GM12878 (cell line): Measurements from ENCODE around the gene HINFP. TPM values are rescaled to one million over a fixed set of nuclear protein-coding genes. Genes with fewer than 3 reads are reported as not detected.

Experiments
- ATAC-seq: fragments of 200-7000 bp; cut with Tn5 transposase; 3 replicates; pipeline ENCODE4 v1.9.1; 2020; ENCODE audit warnings: mild to moderate bottlenecking, moderate library complexity
- BruUV-seq: library from RNA; stranded (reverse); fragments of 400-500 nt; replicated peaks from 2 replicates; lab custom pipeline; 2021; lab: Mats Ljungman, UMichigan
- CTCF ChIA-PET: fragments of 300-600 bp; sonication (Branson Sonifier 250); formaldehyde crosslinking; extraction: SDS; loops from one replicate; lab custom pipeline; 2021; ENCODE audit warnings: inconsistent platforms; lab: Yijun Ruan, JAX
- POLR2A ChIA-PET: fragments of 350-600 bp; formaldehyde crosslinking; extraction: SDS; loops from one replicate; lab custom pipeline; 2021; ENCODE audit warnings: inconsistent platforms; lab: Charles Lee
- RAD21 ChIA-PET: fragments of 300-600 bp; sonication (Branson Sonifier 250); formaldehyde crosslinking; loops from one replicate; lab custom pipeline; 2023; ENCODE audit warnings: antibody characterized with exemption; ENCODE audit not compliant: unreplicated experiment; lab: Charles Lee
- SMC1A ChIA-PET: fragments of 300-600 bp; sonication (Branson Sonifier 250); formaldehyde crosslinking; loops from one replicate; lab custom pipeline; 2023; ENCODE audit not compliant: unreplicated experiment, uncharacterized antibody; lab: Charles Lee
- DNase-seq: peaks from one replicate; pipeline ENCODE4 v3.0.0-alpha.2; 2011; ENCODE audit warnings: low read depth, low spot score
- FAIRE-seq: peaks from 3 replicates; lab custom pipeline; 2011; peaks lifted over from hg19 to GRCh38; lab: Jason Lieb, UNC
- H2AFZ ChIP-seq: 2 replicates; pipeline ENCODE4 v1.6.0; 2011; ENCODE audit warnings: low read depth, low read length, control low read depth; ENCODE audit not compliant: control insufficient read depth
- H3K27ac ChIP-seq: 2 replicates; pipeline ENCODE4 v1.5.1; 2011; ENCODE audit warnings: control low read depth; ENCODE audit not compliant: control insufficient read depth, insufficient read depth
- H3K27me3 ChIP-seq, 2 experiments: replicated peaks in 1 of 2; 2 replicates each; pipeline versions ENCODE4 v1.6.0 to v1.6.1; 2011; ENCODE audit warnings: low read length in 1 of 2; ENCODE audit not compliant: control insufficient read depth in 2 of 2, insufficient read depth in 2 of 2
- H3K36me3 ChIP-seq, 2 experiments: 2 replicates each; pipeline ENCODE4 v1.5.1; 2011; ENCODE audit warnings: low read length in 1 of 2; ENCODE audit not compliant: control insufficient read depth in 2 of 2, insufficient read depth in 2 of 2
- H3K4me1 ChIP-seq: 2 replicates; pipeline ENCODE4 v1.6.1; 2011; ENCODE audit warnings: mild to moderate bottlenecking, low read length, moderate library complexity, mixed read lengths; ENCODE audit not compliant: control insufficient read depth, insufficient read depth
- H3K4me2 ChIP-seq: 2 replicates; pipeline ENCODE4 v1.6.0; 2011; ENCODE audit warnings: control low read depth; ENCODE audit not compliant: control insufficient read depth, insufficient read depth
- H3K4me3 ChIP-seq: fragments of 200-600 bp; sonication (generic); 2 replicates; pipeline ENCODE4 v1.5.1; 2016
- H3K79me2 ChIP-seq: 2 replicates; pipeline ENCODE4 v1.6.0; 2011; ENCODE audit warnings: low read length; ENCODE audit not compliant: control insufficient read depth, insufficient read depth
- H3K9ac ChIP-seq: 2 replicates; pipeline ENCODE4 v1.8.0; 2011; ENCODE audit warnings: low read length, control low read depth, mixed read lengths; ENCODE audit not compliant: control insufficient read depth, insufficient read depth
- H3K9me3 ChIP-seq: replicated peaks from 3 replicates; pipeline ENCODE4 v1.5.1; 2011; ENCODE audit warnings: mild to moderate bottlenecking, low read length; ENCODE audit not compliant: control insufficient read depth, insufficient read depth
- H4K20me1 ChIP-seq: 2 replicates; pipeline ENCODE4 v1.6.0; 2011; ENCODE audit not compliant: control insufficient read depth, insufficient read depth
- BRCA1 ChIP-seq: IDR thresholded peaks from 2 replicates; pipeline ENCODE4 v1.6.1; 2011; ENCODE audit warnings: low read depth, low read length, improper control_type of control experiment
- CBX3 ChIP-seq: fragments of 200-600 bp; sonication (generic); IDR thresholded peaks from 2 replicates; pipeline ENCODE4 v1.6.1; 2016; ENCODE audit warnings: low read depth, borderline replicate concordance
- ESRRA ChIP-seq: IDR thresholded peaks from 2 replicates; pipeline ENCODE4 v1.6.1; 2012; ENCODE audit warnings: mild to moderate bottlenecking, low read length, improper control_type of control experiment
- GABPA ChIP-seq: IDR thresholded peaks from 2 replicates; pipeline ENCODE4 v1.6.1; 2014; ENCODE audit warnings: antibody characterized with exemption, low read depth, mild to moderate bottlenecking, inconsistent platforms
- IKZF2 ChIP-seq, 2 experiments: fragments of 450-650 bp; IDR thresholded peaks; 2 replicates each; pipeline ENCODE4 v1.6.1; 2017; ENCODE audit warnings: mild to moderate bottlenecking in 2 of 2, moderate library complexity in 2 of 2
- MTA2 ChIP-seq: fragments of 450-650 bp; IDR thresholded peaks from 2 replicates; pipeline ENCODE4 v1.6.1; 2016; ENCODE audit warnings: low read depth, mild to moderate bottlenecking, moderate library complexity
- RELA ChIP-seq: fragments of 450-650 bp; IDR thresholded peaks from 2 replicates; pipeline ENCODE4 v1.8.0; 2014; ENCODE audit warnings: borderline replicate concordance; ENCODE audit not compliant: partially characterized antibody
- SMARCA5 ChIP-seq: fragments of 450-650 bp; IDR thresholded peaks from 2 replicates; pipeline ENCODE4 v1.6.1; 2017; ENCODE audit warnings: mild to moderate bottlenecking
- TARDBP ChIP-seq: IDR thresholded peaks from 2 replicates; pipeline ENCODE4 v1.6.1; 2016; ENCODE audit warnings: borderline replicate concordance
- TCF12 ChIP-seq: IDR thresholded peaks from 2 replicates; pipeline ENCODE4 v1.6.1; 2011; ENCODE audit warnings: low read depth, mild to moderate bottlenecking, low read length
- WGBS: methylation state at CpG from one replicate; pipeline ENCODE4 v1.1.6; 2016; ENCODE audit warnings: low lambda C conversion rate; ENCODE audit not compliant: insufficient replicate concordance, insufficient coverage; ENCODE audit errors: missing lambda C conversion rate; 5-methylcytosine and 5-hydroxymethylcytosine counted together
- in situ Hi-C: fragments of 300-500 bp; cut with MboI; formaldehyde crosslinking; loops from 9 replicates; pipeline ENCODE4 v1.14.3; 2018; ENCODE audit warnings: mixed read lengths
- intact Hi-C: fragments of 100-400 bp; cut with micrococcal nuclease; formaldehyde crosslinking; loops from one replicate; pipeline ENCODE4 v1.14.2; 2022; ENCODE audit not compliant: unreplicated experiment
- polyA plus RNA-seq, 11 experiments: library from polyadenylated mRNA; depleted of rRNA in 4 of 11; unstranded in 6 of 11; stranded (reverse) in 5 of 11; fragments of >200 nt; fragmentation: Nextera tagmentation in 4 of 11; fragmentation: Illumina TruSeq in 1 of 11; extraction: Ambion mirVana in 4 of 11; extraction: Trizol in 1 of 11; gene quantifications; 1 replicate in 1 of 11; 2 replicates in 10 of 11; pipeline versions ENCODE4 v1.2.1 to v1.2.3, GENCODE V29; 2011 to 2016; ENCODE audit warnings: inconsistent platforms in 2 of 11, missing spikeins in 2 of 11, low read depth in 1 of 11
- total RNA-seq, 4 experiments: library from RNA; depleted of rRNA in 3 of 4; stranded (reverse); fragments of >200 nt in 3 of 4; fragmentation: Illumina TruSeq in 1 of 4; extraction: Trizol in 1 of 4; gene quantifications; 2 replicates each; pipeline versions ENCODE4 v1.2.1 to v1.2.3, GENCODE V29; 2013 to 2021
- TF ChIP-seq, protein P1 (sequence below): fragments of 450-650 bp; IDR thresholded peaks from 2 replicates; pipeline ENCODE4 v1.6.1; 2017; ENCODE audit warnings: mild to moderate bottlenecking
- TF ChIP-seq, protein P2 (sequence below): fragments of 450-650 bp; IDR thresholded peaks from 2 replicates; pipeline ENCODE4 v1.6.1; 2018; ENCODE audit warnings: mild to moderate bottlenecking, low read depth, moderate library complexity; ENCODE audit not compliant: partially characterized antibody
- TF ChIP-seq, protein P3 (sequence below): fragments of 450-650 bp; formaldehyde crosslinking; IDR thresholded peaks from 2 replicates; pipeline ENCODE4 v1.4.0; 2020; ENCODE audit warnings: mild to moderate bottlenecking, moderate library complexity
- TF ChIP-seq, protein P4 (sequence below): fragments of 450-650 bp; IDR thresholded peaks from 2 replicates; pipeline ENCODE4 v1.6.1; 2017; ENCODE audit warnings: antibody characterized with exemption, mild to moderate bottlenecking, moderate library complexity

Gene HINFP
- total and polyA plus RNA-seq, 10 of the 15 experiments (the other 5 are each of a cell fraction or from before 2014, with no cell fraction given), result 13.1 to 26.3 (median 18.6) TPM

DNA sequence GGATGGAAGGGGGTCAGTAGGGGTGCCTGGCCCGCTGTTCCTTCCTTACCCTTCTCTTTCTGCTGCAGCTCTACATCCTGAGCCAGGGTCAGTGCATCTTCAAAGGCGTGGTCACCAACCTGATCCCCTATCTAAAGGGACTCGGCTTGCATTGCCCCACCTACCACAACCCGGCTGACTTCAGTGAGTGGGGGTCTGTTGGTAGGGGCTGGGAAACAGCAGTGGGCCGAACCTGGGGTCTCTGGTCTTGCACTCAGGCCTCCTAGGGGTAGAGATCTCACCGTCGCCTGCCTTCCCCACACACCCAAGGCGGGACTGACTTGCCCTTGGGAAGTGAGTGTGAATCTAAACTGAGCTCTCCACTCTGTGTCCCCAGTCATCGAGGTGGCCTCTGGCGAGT, 35.1 kb downstream of the HINFP start:
- in situ Hi-C loops (no loop called here), intact Hi-C loops (no loop called here)
- H2AFZ ChIP-seq, result no peak overlapping the region
- BruUV-seq, result no TSS peak
- no peak overlapping the region for H3K27ac ChIP-seq
- H4K20me1 ChIP-seq, result no peaks in the 10 kb centered on the region
- no peak overlapping the region for H3K4me3 ChIP-seq
- no peaks in the 10 kb centered on the region for H3K4me1 ChIP-seq
- H3K27me3 ChIP-seq, result peaks cover 0 to 2% of the 10 kb centered on the region in 2 experiments; a peak in 1 of 4 replicates
- RAD21 ChIA-PET, result interaction anchor here (1.4 kb wide), 1 partner anchor 54 kb away, joined by 3 read pairs; the partner anchor contains the start of gene DPAGT1
- no peak for ATAC-seq
- CTCF ChIA-PET, result interaction anchor here (1.4 to 1.7 kb wide), 3 partner anchors 11 to 14 kb away, joined by 3 to 4 read pairs (median 3); partner anchors contain the start of gene NLRX1
- no peak for DNase-seq
- SMC1A ChIA-PET, result interaction anchor here (1.0 kb wide), 1 partner anchor 40 kb away, joined by 3 read pairs; no protein-coding TSS in a partner anchor
- no peaks in the 10 kb centered on the region for H3K9me3 ChIP-seq
- no peak overlapping the region for H3K9ac ChIP-seq
- WGBS, result 56% methylated on average over 10 of the region's 10 CpGs
- POLR2A ChIA-PET, result no interaction called here
- no peak overlapping the region for H3K4me2 ChIP-seq
- H3K79me2 ChIP-seq, result no peaks in the 10 kb centered on the region
- no peak for FAIRE-seq
- no peaks in the 10 kb centered on the region for H3K36me3 ChIP-seq
- TF ChIP-seq, protein P1, sequence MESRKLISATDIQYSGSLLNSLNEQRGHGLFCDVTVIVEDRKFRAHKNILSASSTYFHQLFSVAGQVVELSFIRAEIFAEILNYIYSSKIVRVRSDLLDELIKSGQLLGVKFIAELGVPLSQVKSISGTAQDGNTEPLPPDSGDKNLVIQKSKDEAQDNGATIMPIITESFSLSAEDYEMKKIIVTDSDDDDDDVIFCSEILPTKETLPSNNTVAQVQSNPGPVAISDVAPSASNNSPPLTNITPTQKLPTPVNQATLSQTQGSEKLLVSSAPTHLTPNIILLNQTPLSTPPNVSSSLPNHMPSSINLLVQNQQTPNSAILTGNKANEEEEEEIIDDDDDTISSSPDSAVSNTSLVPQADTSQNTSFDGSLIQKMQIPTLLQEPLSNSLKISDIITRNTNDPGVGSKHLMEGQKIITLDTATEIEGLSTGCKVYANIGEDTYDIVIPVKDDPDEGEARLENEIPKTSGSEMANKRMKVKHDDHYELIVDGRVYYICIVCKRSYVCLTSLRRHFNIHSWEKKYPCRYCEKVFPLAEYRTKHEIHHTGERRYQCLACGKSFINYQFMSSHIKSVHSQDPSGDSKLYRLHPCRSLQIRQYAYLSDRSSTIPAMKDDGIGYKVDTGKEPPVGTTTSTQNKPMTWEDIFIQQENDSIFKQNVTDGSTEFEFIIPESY, result no peak
- TF ChIP-seq SMARCA5 (no peak), IKZF2 (IDR thresholded peaks at IDR 0.05) (no peak), RELA (no peak), BRCA1 (no peak), CBX3 (no peak), ESRRA (no peak), TCF12 (no peak), MTA2 (no peak), GABPA (no peak), TARDBP (no peak)
- TF ChIP-seq, protein P2, sequence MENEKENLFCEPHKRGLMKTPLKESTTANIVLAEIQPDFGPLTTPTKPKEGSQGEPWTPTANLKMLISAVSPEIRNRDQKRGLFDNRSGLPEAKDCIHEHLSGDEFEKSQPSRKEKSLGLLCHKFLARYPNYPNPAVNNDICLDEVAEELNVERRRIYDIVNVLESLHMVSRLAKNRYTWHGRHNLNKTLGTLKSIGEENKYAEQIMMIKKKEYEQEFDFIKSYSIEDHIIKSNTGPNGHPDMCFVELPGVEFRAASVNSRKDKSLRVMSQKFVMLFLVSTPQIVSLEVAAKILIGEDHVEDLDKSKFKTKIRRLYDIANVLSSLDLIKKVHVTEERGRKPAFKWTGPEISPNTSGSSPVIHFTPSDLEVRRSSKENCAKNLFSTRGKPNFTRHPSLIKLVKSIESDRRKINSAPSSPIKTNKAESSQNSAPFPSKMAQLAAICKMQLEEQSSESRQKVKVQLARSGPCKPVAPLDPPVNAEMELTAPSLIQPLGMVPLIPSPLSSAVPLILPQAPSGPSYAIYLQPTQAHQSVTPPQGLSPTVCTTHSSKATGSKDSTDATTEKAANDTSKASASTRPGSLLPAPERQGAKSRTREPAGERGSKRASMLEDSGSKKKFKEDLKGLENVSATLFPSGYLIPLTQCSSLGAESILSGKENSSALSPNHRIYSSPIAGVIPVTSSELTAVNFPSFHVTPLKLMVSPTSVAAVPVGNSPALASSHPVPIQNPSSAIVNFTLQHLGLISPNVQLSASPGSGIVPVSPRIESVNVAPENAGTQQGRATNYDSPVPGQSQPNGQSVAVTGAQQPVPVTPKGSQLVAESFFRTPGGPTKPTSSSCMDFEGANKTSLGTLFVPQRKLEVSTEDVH, result no peak
- TF ChIP-seq, protein P3, sequence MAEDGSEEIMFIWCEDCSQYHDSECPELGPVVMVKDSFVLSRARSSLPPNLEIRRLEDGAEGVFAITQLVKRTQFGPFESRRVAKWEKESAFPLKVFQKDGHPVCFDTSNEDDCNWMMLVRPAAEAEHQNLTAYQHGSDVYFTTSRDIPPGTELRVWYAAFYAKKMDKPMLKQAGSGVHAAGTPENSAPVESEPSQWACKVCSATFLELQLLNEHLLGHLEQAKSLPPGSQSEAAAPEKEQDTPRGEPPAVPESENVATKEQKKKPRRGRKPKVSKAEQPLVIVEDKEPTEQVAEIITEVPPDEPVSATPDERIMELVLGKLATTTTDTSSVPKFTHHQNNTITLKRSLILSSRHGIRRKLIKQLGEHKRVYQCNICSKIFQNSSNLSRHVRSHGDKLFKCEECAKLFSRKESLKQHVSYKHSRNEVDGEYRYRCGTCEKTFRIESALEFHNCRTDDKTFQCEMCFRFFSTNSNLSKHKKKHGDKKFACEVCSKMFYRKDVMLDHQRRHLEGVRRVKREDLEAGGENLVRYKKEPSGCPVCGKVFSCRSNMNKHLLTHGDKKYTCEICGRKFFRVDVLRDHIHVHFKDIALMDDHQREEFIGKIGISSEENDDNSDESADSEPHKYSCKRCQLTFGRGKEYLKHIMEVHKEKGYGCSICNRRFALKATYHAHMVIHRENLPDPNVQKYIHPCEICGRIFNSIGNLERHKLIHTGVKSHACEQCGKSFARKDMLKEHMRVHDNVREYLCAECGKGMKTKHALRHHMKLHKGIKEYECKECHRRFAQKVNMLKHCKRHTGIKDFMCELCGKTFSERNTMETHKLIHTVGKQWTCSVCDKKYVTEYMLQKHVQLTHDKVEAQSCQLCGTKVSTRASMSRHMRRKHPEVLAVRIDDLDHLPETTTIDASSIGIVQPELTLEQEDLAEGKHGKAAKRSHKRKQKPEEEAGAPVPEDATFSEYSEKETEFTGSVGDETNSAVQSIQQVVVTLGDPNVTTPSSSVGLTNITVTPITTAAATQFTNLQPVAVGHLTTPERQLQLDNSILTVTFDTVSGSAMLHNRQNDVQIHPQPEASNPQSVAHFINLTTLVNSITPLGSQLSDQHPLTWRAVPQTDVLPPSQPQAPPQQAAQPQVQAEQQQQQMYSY (CRISPR knock-in tag), result no peak
- TF ChIP-seq, protein P4, sequence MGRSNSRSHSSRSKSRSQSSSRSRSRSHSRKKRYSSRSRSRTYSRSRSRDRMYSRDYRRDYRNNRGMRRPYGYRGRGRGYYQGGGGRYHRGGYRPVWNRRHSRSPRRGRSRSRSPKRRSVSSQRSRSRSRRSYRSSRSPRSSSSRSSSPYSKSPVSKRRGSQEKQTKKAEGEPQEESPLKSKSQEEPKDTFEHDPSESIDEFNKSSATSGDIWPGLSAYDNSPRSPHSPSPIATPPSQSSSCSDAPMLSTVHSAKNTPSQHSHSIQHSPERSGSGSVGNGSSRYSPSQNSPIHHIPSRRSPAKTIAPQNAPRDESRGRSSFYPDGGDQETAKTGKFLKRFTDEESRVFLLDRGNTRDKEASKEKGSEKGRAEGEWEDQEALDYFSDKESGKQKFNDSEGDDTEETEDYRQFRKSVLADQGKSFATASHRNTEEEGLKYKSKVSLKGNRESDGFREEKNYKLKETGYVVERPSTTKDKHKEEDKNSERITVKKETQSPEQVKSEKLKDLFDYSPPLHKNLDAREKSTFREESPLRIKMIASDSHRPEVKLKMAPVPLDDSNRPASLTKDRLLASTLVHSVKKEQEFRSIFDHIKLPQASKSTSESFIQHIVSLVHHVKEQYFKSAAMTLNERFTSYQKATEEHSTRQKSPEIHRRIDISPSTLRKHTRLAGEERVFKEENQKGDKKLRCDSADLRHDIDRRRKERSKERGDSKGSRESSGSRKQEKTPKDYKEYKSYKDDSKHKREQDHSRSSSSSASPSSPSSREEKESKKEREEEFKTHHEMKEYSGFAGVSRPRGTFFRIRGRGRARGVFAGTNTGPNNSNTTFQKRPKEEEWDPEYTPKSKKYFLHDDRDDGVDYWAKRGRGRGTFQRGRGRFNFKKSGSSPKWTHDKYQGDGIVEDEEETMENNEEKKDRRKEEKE, result no peak
